OCI-LY3 (cell line): ENCODE measurements around the gene C3orf52.
A peak's percentile ranks its signal among the peaks of the same experiment; 100 is the strongest.

Source experiments
- H2AFZ ChIP-seq: fragments of 200-600, 300-600 bp; shearing (Covaris generic); 2 replicates; pipeline ENCODE4 v1.6.0; 2014; ENCODE audit warnings: antibody characterized with exemption, low read depth, low read length
- H3K27ac ChIP-seq: fragments of 200-600, 300-600 bp; sonication (generic); 2 replicates; pipeline ENCODE4 v1.5.1; 2014; ENCODE audit warnings: mild to moderate bottlenecking, low read length, moderate library complexity, mixed read lengths
- H3K27me3 ChIP-seq: fragments of 200-600, 300-600 bp; sonication (generic); 2 replicates; pipeline ENCODE4 v1.6.1; 2014; ENCODE audit warnings: low read depth, low read length, mixed read lengths
- H3K36me3 ChIP-seq: fragments of 200-600, 300-600 bp; sonication (generic); replicated peaks from 2 replicates; pipeline ENCODE3; 2014; ENCODE audit warnings: low read depth, low read length, mixed read lengths
- H3K4me1 ChIP-seq: fragments of 300-600, 200-600 bp; sonication (generic); 2 replicates; pipeline ENCODE4 v1.6.1; 2014; ENCODE audit warnings: low read length, mixed read lengths
- H3K4me2 ChIP-seq: fragments of 200-600, 300-600 bp; sonication (generic); 2 replicates; pipeline ENCODE4 v1.6.1; 2014; ENCODE audit warnings: low read length, mixed read lengths
- H3K4me3 ChIP-seq: fragments of 300-600, 200-600 bp; sonication (generic); 2 replicates; pipeline ENCODE4 v1.5.1; 2014; ENCODE audit warnings: antibody characterized with exemption, mild to moderate bottlenecking, low read length, moderate library complexity
- H3K79me2 ChIP-seq: fragments of 300-600, 200-600 bp; shearing (Covaris generic); 2 replicates; pipeline ENCODE4 v1.6.1; 2014; ENCODE audit warnings: mild to moderate bottlenecking, low read length, mixed read lengths
- H3K9ac ChIP-seq: fragments of 300-600, 200-600 bp; shearing (Covaris generic); 2 replicates; pipeline ENCODE4 v1.6.0; 2014; ENCODE audit warnings: mild to moderate bottlenecking, low read length, moderate library complexity
- H3K9me3 ChIP-seq: fragments of 200-600, 300-600 bp; shearing (Covaris generic); 2 replicates; pipeline ENCODE4 v1.6.1; 2014; ENCODE audit warnings: low read length, mixed read lengths; ENCODE audit not compliant: insufficient read depth
- H4K20me1 ChIP-seq: fragments of 200-600, 300-600 bp; sonication (generic); 2 replicates; pipeline ENCODE4 v1.6.1; 2016; ENCODE audit warnings: low read length, mixed read lengths; ENCODE audit not compliant: insufficient read depth
- CTCF ChIP-seq: fragments of 200-600, 300-600 bp; sonication (generic); IDR thresholded peaks from 2 replicates; pipeline ENCODE4 v1.5.1; 2014; ENCODE audit warnings: antibody characterized with exemption, low read length, low read depth
- EZH2phosphoT487 ChIP-seq: fragments of 200-600 bp; shearing (Covaris generic); IDR thresholded peaks from 2 replicates; pipeline ENCODE4 v1.6.1; 2018; ENCODE audit warnings: antibody characterized with exemption, mixed run types, low read depth

The C3orf52 gene

GRCh38 chr3:112143689-112144088 is 57.5 kb downstream of the C3orf52 start:
- Histone ChIP-seq H3K79me2 (no peaks in the 10 kb centered on the region), H2AFZ (no peak overlapping the region), H3K27me3 (peaks cover 4% of the 10 kb centered on the region; the same call in 1 of the 2 replicates), H3K36me3 (no peaks in the 10 kb centered on the region), H3K4me3 (no peak overlapping the region), H3K4me1 (no peaks in the 10 kb centered on the region), H3K9me3 (0 out of 2 replicates have a peak, but pooled peaks cover 16% of the 10 kb centered on the region), H3K4me2 (no peak overlapping the region), H3K9ac (no peak overlapping the region), H3K27ac (no peak overlapping the region), H4K20me1 (no peaks in the 10 kb centered on the region)
- TF ChIP-seq CTCF: no peak
- TF ChIP-seq EZH2phosphoT487: no peak

GRCh38 chr3:112149136-112149535 is 62.9 kb downstream of the C3orf52 start:
- no peak for TF ChIP-seq CTCF
- no peak for TF ChIP-seq EZH2phosphoT487
- Histone ChIP-seq H3K79me2 (no peaks in the 10 kb centered on the region), H4K20me1 (no peaks in the 10 kb centered on the region), H3K4me2 (no peak overlapping the region), H3K4me3 (no peak overlapping the region), H3K4me1 (no peaks in the 10 kb centered on the region), H2AFZ (no peak overlapping the region), H3K9me3 (0 out of 2 replicates have a peak, but pooled peaks cover 16% of the 10 kb centered on the region), H3K27me3 (no peaks in the 10 kb centered on the region), H3K9ac (no peak overlapping the region), H3K36me3 (no peaks in the 10 kb centered on the region), H3K27ac (no peak overlapping the region)

GRCh38 chr3:112167758-112168157 is 81.6 kb downstream of the C3orf52 start:
- no peaks in the 10 kb centered on the region for H3K79me2 ChIP-seq
- H4K20me1 ChIP-seq: no peaks in the 10 kb centered on the region
- H3K9ac ChIP-seq: no peak overlapping the region
- no peaks in the 10 kb centered on the region for H3K27me3 ChIP-seq
- peaks cover 7% of the 10 kb centered on the region for H3K4me1 ChIP-seq
- H2AFZ ChIP-seq: no peak overlapping the region
- H3K4me3 ChIP-seq: no peak overlapping the region
- no peak overlapping the region for H3K27ac ChIP-seq
- H3K36me3 ChIP-seq: no peaks in the 10 kb centered on the region
- H3K9me3 ChIP-seq: no peaks in the 10 kb centered on the region
- H3K4me2 ChIP-seq: 0 out of 2 replicates have a peak overlapping the region, but pooled peaks have one; percentile 3
- TF ChIP-seq EZH2phosphoT487 (no peak), CTCF (no peak)
